GM19328 (cell line): ENCODE measurements around the gene SERPINB12.

Source experiments
- ATAC-seq: cut with Tn5 transposase; IDR thresholded peaks from one replicate; pipeline ENCODE4 v1.9.1; 2021; ENCODE audit warnings: mild to moderate bottlenecking, moderate library complexity; ENCODE audit not compliant: unreplicated experiment

SERPINB12 gene

GRCh38 chr18:63542069-63542468, at the start of gene SERPINB12:
Gene SERPINB12 (plus strand): TSS chr18:63542369. CDS start chr18:63556160, 13,791 bp downstream.
- ATAC-seq: no peak

- ATAC-seq: no peak
These were observed 49.3 kb upstream of the SERPINB12 start for GRCh38 chr18:63492851-63493250.

- ATAC-seq: no peak
These were observed 46.5 kb upstream of the SERPINB12 start for GRCh38 chr18:63495675-63496074.

- no peak for ATAC-seq
These were observed 36.4 kb upstream of the SERPINB12 start for GRCh38 chr18:63505566-63506335.

- ATAC-seq: no peak
These were observed 35.9 kb upstream of the SERPINB12 start for GRCh38 chr18:63506336-63506646.

- ATAC-seq: no peak
These were observed 33.6 kb upstream of the SERPINB12 start for GRCh38 chr18:63508596-63508995.

GRCh38 chr18:63511285-63511684, 30.9 kb upstream of the SERPINB12 start:
- no peak for ATAC-seq

GRCh38 chr18:63514326-63514725, 27.8 kb upstream of the SERPINB12 start:
- ATAC-seq: no peak

GRCh38 chr18:63514888-63515678, 27.1 kb upstream of the SERPINB12 start:
- no peak for ATAC-seq

- ATAC-seq: no peak
These were observed 26.4 kb upstream of the SERPINB12 start for GRCh38 chr18:63515801-63516200.

- peak; percentile 93 for ATAC-seq
These were observed 23.8 kb upstream of the SERPINB12 start for GRCh38 chr18:63518178-63519012.

GRCh38 chr18:63520053-63520685, 22.0 kb upstream of the SERPINB12 start:
- no peak for ATAC-seq

- no peak for ATAC-seq
These were observed 18.5 kb upstream of the SERPINB12 start for GRCh38 chr18:63523660-63524059.

GRCh38 chr18:63527251-63527650, 14.9 kb upstream of the SERPINB12 start:
- ATAC-seq: no peak

- no peak for ATAC-seq
These were observed 13.2 kb upstream of the SERPINB12 start for GRCh38 chr18:63528863-63529492.

- no peak for ATAC-seq
These were observed 9.7 kb upstream of the SERPINB12 start for GRCh38 chr18:63532471-63532870.

- ATAC-seq: no peak
These were observed 7.6 kb upstream of the SERPINB12 start for GRCh38 chr18:63534615-63535014.

GRCh38 chr18:63539904-63540510, 2.2 kb upstream of the SERPINB12 start:
- ATAC-seq: no peak

- ATAC-seq: no peak
These were observed 1.8 kb downstream of the SERPINB12 start for GRCh38 chr18:63544017-63544416.

GRCh38 chr18:63545000-63545399, 2.8 kb downstream of the SERPINB12 start:
- ATAC-seq: no peak
